ENCODE data around the gene FHIT. TPM values are rescaled to one million over a fixed set of nuclear protein-coding genes. Genes with fewer than 3 reads are reported as not detected.
"Not testable (repeated sequence)": the region's sequence is repeated elsewhere in the genome, so short reads cannot be mapped to it uniquely, and the experiment has no call there.

Gene FHIT
- total RNA-seq, 2 experiments from 2014 or later, result 9.6 to 9.7 TPM

DNA sequence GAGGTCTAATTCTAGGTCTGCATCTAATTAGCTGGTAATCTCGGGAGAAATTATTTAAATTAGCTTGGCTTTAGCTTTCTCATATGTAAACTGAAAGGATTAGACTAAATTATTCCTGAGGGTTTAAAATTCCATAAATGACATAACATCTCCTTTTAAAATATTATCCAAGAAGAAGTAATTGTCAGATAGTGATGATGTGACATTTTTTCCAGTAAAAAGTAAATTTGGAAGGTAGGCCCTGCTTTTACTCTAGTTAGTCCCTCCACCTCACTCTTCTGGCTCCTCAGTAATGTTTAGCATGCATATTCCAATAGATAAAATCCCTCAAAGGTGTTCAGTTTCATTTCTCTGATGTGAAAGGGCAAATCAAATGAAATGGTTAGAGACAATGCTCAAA lies 215.7 kb downstream of the FHIT start:
- no peak overlapping the region for H3K27ac Mint-ChIP-seq
- POLR2A ChIA-PET, result no interaction called here
- no peaks in the 10 kb centered on the region for H3K4me1 Mint-ChIP-seq
- DNase-seq, result no peak
- no peaks in the 10 kb centered on the region for H3K27me3 Mint-ChIP-seq
- H3K36me3 Mint-ChIP-seq (ENCODE audit: low read depth), result no peaks in the 10 kb centered on the region
- no peak overlapping the region for H3K4me3 Mint-ChIP-seq
- H3K9me3 Mint-ChIP-seq, result no peaks in the 10 kb centered on the region
- CTCF ChIA-PET, result no interaction called here

DNA sequence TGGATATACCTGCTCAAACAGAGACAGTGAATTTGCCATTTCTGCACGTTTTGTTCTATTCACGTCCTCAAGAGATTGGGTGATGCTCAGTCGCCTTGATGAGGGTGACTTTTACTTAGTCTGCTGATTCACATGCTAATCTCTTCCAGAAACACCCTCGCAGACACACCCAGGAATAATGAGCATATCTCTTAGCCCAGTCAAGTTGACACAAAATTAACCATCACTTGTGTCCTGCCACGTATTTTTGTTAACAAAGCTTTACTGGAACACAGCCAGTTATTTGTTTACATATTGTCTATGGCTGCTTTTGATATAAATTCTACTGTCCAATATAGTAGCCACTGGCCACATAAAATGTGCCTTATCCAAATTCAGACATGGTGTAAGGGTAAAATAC lies 218.3 kb downstream of the FHIT start:
- CTCF ChIA-PET, result no interaction called here

DNA sequence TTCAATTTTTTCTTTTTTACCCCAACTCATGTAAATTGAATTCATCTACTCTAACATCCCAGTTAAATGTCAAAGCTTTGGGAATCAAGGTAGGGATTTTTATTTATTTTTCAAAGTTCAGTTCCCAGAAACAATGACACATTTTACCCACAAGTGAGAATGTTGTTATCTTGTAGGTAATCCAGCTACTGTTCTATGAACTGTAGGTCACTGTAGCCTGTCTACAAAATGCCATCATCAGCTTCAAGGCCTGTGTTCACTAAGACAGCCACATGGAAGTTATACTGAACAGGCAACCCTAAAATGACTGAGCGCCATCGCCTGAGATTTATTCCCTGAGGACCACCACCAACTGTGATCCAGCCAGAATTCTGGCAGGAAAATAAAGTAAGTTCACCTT lies 219.7 kb downstream of the FHIT start:
- Mint-ChIP-seq H3K27ac (no peak overlapping the region), H3K36me3 (ENCODE audit: low read depth) (no peaks in the 10 kb centered on the region), H3K27me3 (no peaks in the 10 kb centered on the region), H3K9me3 (peaks cover 2% of the 10 kb centered on the region), H3K4me3 (no peak overlapping the region), H3K4me1 (no peaks in the 10 kb centered on the region)
- POLR2A ChIA-PET, result no interaction called here
- no peak for DNase-seq
- CTCF ChIA-PET, result no interaction called here

More for the DNA sequence above, 218.3 kb downstream of the FHIT start:
- no peaks in the 10 kb centered on the region for H3K4me1 Mint-ChIP-seq
- DNase-seq, result no peak
- H3K4me3 Mint-ChIP-seq, result no peak overlapping the region
- peaks cover 2% of the 10 kb centered on the region for H3K9me3 Mint-ChIP-seq
- no peaks in the 10 kb centered on the region for H3K36me3 Mint-ChIP-seq (ENCODE audit: low read depth)
- no peaks in the 10 kb centered on the region for H3K27me3 Mint-ChIP-seq
- no peak overlapping the region for H3K27ac Mint-ChIP-seq
- POLR2A ChIA-PET, result no interaction called here

DNA sequence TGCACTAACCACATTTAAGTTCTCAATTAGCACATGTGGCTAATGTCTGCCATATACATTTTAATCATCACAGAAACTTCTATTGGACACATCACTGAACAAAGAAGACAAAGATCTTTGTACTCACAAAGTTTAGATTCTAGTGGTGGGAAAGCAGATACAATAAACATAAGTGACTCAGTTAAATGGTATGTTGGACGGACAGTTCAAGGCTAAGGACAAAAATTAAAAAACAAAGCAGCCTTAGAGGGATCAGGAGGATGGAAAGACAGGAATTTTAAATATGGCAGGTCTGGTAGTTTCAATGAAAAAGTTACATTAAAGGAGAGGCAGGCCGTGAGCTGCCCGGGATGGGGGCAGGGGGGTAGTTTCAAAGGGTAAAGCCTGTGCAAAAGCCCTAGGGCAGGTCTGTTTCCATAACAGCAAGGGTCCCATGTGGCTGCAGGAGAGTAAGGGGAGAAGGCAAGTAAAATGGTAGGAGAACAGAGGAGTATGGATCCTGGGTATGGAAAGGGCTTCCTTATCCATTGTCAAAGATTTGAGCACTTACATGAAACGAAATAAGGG lies 220.7 kb downstream of the FHIT start:
- H3K4me1 Mint-ChIP-seq, result no peaks in the 10 kb centered on the region
- POLR2A ChIA-PET, result no interaction called here
- no peaks in the 10 kb centered on the region for H3K27me3 Mint-ChIP-seq
- no peaks in the 10 kb centered on the region for H3K36me3 Mint-ChIP-seq (ENCODE audit: low read depth)
- H3K9me3 Mint-ChIP-seq, result peaks cover 2% of the 10 kb centered on the region
- CTCF ChIA-PET, result no interaction called here
- no peak overlapping the region for H3K27ac Mint-ChIP-seq
- H3K4me3 Mint-ChIP-seq, result no peak overlapping the region
- no peak for DNase-seq

DNA sequence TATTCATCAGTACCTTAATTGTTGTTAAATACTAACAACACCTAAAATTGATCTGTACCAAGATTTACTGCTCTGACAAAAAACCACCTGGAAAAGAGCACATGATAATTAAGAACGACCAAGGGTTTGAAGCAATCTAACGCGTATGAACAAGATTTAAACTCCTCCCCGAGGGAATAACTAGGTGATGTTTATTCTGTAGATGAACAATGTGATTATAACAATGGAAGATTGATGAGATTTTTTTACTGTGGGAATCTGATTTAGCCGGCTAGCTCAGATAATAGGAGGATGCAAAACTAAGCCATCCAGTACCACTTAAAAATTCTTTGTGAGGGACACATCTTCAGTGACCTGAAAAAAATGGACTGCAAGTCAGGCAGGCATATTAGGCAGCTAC lies 222.1 kb downstream of the FHIT start:
- H3K4me3 Mint-ChIP-seq, result no peak overlapping the region
- POLR2A ChIA-PET, result no interaction called here
- no peak overlapping the region for H3K27ac Mint-ChIP-seq
- H3K27me3 Mint-ChIP-seq, result no peaks in the 10 kb centered on the region
- H3K4me1 Mint-ChIP-seq, result no peaks in the 10 kb centered on the region
- no peaks in the 10 kb centered on the region for H3K36me3 Mint-ChIP-seq (ENCODE audit: low read depth)
- CTCF ChIA-PET, result no interaction called here
- no peak for DNase-seq
- peaks cover 2% of the 10 kb centered on the region for H3K9me3 Mint-ChIP-seq

DNA sequence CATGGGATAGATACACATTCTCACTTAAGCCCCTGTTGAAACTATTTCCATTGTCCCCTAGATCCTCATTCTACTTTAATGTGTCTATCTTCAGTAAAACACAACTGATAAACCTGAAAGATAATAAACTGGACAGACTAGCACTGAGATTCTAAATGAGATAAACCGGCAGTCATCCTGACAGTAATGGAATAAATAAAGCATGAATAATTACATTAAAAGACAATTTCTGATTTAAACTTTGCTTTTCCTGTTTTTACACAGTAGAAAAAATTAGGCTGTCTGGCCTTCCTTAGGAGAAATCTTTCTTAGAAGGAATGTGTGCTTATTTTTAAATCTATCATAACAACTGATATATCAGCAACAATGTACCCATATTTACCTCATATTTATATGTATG lies 232.4 kb downstream of the FHIT start:
- no peaks in the 10 kb centered on the region for H3K4me1 Mint-ChIP-seq
- H3K4me3 Mint-ChIP-seq, result no peak overlapping the region
- POLR2A ChIA-PET, result no interaction called here
- DNase-seq, result no peak
- CTCF ChIA-PET, result no interaction called here
- no peaks in the 10 kb centered on the region for H3K36me3 Mint-ChIP-seq (ENCODE audit: low read depth)
- H3K9me3 Mint-ChIP-seq, result peaks cover 12% of the 10 kb centered on the region
- H3K27me3 Mint-ChIP-seq, result no peaks in the 10 kb centered on the region
- H3K27ac Mint-ChIP-seq, result no peak overlapping the region

DNA sequence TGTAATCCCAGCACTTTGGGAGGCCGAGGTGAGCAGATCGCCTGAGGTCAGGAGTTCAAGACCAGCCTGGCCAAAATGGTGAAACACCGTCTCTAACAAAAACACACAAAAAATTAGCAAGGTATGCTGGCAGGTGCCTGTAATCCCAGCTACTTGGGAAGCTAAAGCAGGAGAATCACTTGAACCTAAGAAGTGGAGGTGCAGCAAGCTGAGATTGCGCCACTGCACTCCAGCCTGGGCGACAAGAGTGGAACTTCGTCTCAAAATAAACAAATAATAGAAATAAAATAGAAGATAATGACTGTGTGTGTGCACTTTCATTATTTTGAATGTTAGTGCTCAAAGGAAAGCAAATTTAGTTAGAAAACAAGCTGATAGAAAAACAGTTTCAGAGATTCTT lies 234.2 kb downstream of the FHIT start:
- POLR2A ChIA-PET; H3K4me1 Mint-ChIP-seq; H3K27ac Mint-ChIP-seq; H3K4me3 Mint-ChIP-seq; DNase-seq; H3K9me3 Mint-ChIP-seq; CTCF ChIA-PET; H3K27me3 Mint-ChIP-seq; H3K36me3 Mint-ChIP-seq (ENCODE audit: low read depth): not testable (repeated sequence)

DNA sequence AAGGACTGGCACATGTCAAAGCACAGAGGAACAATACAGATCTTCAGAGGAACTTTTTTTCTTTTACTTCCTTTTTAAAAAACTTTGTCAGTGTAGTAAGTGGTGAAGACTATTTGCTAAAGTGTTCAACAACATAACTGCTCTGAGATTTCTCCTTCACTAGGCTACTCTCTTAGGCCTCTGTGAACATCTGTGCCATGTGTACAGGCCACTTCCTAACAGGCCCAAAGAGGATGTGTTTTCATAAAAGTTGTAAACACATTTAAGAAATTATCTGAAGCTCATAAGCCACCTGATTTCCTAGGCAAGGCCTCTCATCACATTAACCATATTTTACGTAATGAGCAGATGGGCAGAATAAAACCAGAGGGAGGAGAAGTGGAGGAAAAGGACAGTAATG lies 235.4 kb downstream of the FHIT start:
- Mint-ChIP-seq H3K4me1 (no peaks in the 10 kb centered on the region), H3K4me3 (no peak overlapping the region), H3K36me3 (ENCODE audit: low read depth) (no peaks in the 10 kb centered on the region), H3K9me3 (no peaks in the 10 kb centered on the region), H3K27ac (no peak overlapping the region), H3K27me3 (no peaks in the 10 kb centered on the region)
- ChIA-PET CTCF (no interaction called here), POLR2A (no interaction called here)
- no peak for DNase-seq

DNA sequence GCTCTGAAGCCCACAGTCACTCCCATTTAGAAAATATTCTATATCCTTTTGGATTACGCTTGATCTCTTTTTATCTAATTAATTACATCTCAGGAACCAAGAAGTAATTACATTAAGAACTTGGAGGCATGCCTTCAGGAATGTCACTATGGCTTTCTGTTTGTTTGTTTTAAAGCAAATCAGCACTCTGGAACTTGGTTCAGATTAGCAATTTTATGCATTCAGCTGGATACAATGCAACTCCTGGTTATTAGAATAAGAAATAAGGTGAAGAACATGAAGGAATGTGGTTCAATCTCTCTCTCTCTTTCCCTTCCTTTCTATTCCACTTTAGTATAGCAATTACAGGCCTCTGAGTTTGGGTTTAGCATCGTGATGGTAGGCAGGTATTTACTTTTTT lies 235.8 kb downstream of the FHIT start:
- no peaks in the 10 kb centered on the region for H3K9me3 Mint-ChIP-seq
- CTCF ChIA-PET, result no interaction called here
- no peak for DNase-seq
- POLR2A ChIA-PET, result no interaction called here
- no peak overlapping the region for H3K4me3 Mint-ChIP-seq
- no peak overlapping the region for H3K27ac Mint-ChIP-seq
- H3K36me3 Mint-ChIP-seq (ENCODE audit: low read depth), result no peaks in the 10 kb centered on the region
- no peaks in the 10 kb centered on the region for H3K4me1 Mint-ChIP-seq
- H3K27me3 Mint-ChIP-seq, result no peaks in the 10 kb centered on the region

DNA sequence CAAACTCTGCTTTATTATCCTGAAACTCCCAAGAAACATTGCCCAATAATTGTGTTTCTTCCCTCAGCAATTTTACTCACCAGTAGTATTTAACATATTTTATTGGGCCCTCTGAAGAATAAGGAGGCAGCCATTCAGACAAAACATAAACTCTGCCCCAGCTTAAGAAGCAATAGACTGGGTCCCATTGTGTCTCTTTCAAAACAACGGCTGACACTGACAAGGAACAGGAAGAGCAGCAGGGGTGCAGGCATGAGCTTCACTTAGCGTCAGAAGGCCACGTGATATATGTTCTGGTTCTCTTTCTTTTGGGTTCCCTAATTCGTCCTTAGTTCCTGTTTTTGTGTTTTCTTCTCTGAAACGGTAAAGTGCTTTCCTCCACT lies 242.3 kb downstream of the FHIT start:
- Mint-ChIP-seq H3K4me1 (no peaks in the 10 kb centered on the region), H3K36me3 (ENCODE audit: low read depth) (no peaks in the 10 kb centered on the region), H3K27ac (no peak overlapping the region), H3K4me3 (no peak overlapping the region), H3K27me3 (no peaks in the 10 kb centered on the region), H3K9me3 (peaks cover 2% of the 10 kb centered on the region)
- ChIA-PET CTCF (no interaction called here), POLR2A (no interaction called here)
- no peak for DNase-seq

DNA sequence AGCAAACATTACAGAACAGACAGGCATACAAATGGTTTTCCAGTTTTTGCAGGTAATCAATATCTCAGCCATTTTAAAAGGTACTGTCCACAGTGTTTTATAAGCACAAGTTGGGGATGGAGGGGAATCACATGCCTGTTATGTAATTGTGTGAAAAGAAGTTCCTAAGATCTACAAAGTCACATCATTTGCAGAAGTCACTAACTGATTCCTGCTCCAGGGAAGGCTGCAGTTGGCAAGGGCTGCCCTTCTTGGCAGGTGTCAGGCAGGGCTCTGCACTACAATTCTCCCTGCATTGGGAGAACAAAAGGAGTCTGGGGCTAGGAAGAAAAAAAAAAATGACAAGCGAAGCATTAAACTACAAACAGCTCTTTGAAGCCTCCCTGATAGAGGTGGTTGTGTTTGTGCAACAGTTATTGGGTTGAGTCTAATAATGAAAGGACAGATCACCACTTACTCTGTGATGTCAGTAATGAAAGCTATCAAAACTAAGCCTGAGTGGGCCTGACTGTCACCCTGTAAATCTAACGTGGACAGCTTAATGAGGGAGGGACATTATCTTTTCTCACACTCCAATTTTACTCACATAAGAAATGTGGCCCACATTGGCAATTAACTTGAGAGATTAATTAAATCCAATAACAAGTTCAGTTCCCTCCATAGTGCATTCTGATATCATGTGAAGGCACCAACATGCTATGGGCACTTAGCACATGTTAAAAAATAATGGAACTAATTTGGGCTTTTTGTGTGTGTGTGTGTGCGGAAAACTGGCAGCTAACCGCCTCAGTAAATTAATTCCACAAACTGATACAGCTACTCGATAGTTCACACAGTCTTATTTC lies 242.9 kb downstream of the FHIT start:
- DNase-seq, result no peak
- Mint-ChIP-seq H3K9me3 (peaks cover 2% of the 10 kb centered on the region), H3K4me3 (no peak overlapping the region), H3K36me3 (ENCODE audit: low read depth) (no peaks in the 10 kb centered on the region), H3K4me1 (no peaks in the 10 kb centered on the region), H3K27ac (no peak overlapping the region), H3K27me3 (no peaks in the 10 kb centered on the region)
- ChIA-PET CTCF (no interaction called here), POLR2A (no interaction called here)

DNA sequence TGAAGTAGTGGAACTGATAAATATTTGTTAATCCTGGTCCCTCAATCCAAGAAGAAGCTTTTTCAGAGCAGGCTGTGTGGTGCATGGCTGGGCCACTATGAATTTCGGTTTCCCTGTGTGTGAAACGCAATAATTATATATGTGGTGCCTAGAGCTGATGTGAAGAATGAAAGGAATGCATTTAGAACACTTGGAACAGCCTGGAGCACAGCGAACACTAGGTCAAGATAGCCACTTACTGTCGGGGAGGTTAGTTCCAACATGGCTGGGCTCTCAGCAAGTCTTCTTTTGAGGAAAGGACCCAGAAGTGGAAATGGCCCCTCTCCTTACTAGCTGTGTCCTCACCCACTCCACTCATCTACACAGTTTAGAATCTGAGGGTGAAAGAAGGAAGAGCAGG lies 245.7 kb downstream of the FHIT start:
- ChIA-PET CTCF (no interaction called here), POLR2A (no interaction called here)
- H3K9me3 Mint-ChIP-seq, result peaks cover 2% of the 10 kb centered on the region
- H3K4me1 Mint-ChIP-seq, result no peaks in the 10 kb centered on the region
- no peaks in the 10 kb centered on the region for H3K27me3 Mint-ChIP-seq
- no peak for DNase-seq
- no peak overlapping the region for H3K4me3 Mint-ChIP-seq
- no peaks in the 10 kb centered on the region for H3K36me3 Mint-ChIP-seq (ENCODE audit: low read depth)
- no peak overlapping the region for H3K27ac Mint-ChIP-seq

DNA sequence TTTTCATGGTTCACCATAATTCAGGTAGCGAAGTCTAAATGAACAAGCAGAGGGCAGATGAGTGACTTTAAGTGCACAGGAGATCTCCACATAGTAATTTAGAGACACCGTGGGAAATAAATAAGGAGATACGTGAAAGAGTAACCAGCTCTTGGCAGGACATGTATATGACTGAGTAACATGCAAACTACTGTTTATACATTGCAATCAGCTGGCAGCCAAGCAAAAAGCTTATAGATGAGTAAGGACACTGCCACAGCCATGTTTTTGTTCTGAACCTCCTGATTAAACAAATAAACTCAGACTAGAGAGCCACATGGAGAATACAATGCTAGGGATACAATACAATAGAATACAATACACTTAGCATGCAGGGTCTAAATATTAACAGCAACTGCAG lies 252.4 kb downstream of the FHIT start:
- POLR2A ChIA-PET, result no interaction called here
- Mint-ChIP-seq H3K27me3 (no peaks in the 10 kb centered on the region), H3K36me3 (ENCODE audit: low read depth) (no peaks in the 10 kb centered on the region), H3K4me3 (no peak overlapping the region), H3K4me1 (no peaks in the 10 kb centered on the region), H3K9me3 (peaks cover 3% of the 10 kb centered on the region), H3K27ac (no peak overlapping the region)
- CTCF ChIA-PET, result no interaction called here
- DNase-seq, result no peak

DNA sequence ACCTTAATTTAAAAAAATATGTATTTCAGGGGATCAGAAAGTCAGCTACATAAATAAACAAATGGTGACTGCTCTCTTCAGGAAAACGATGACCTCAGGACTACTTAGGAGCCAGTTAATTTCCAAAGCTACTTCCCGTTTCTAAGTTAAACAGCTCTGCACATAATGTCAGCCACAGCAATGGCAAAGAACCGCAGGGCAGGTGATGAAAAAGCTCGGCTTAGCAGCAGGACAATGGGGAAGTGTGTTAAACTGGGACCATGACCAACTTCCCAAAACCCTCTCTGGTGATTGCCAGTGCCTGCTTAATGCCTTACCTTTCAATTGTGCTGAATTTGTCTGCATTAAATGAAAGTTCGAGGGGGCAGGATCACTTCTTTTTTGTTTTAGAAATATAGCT lies 258.9 kb downstream of the FHIT start:
- POLR2A ChIA-PET, result no interaction called here
- CTCF ChIA-PET, result no interaction called here

More for the DNA sequence above, 258.9 kb downstream of the FHIT start:
- no peak overlapping the region for H3K27ac Mint-ChIP-seq
- no peak for DNase-seq
- no peaks in the 10 kb centered on the region for H3K4me1 Mint-ChIP-seq
- H3K9me3 Mint-ChIP-seq, result peaks cover 3% of the 10 kb centered on the region
- H3K36me3 Mint-ChIP-seq (ENCODE audit: low read depth), result no peaks in the 10 kb centered on the region
- no peaks in the 10 kb centered on the region for H3K27me3 Mint-ChIP-seq
- H3K4me3 Mint-ChIP-seq, result no peak overlapping the region
